ENCODE data around the gene BAIAP2L2. TPM values are rescaled to one million over a fixed set of nuclear protein-coding genes. Genes with fewer than 3 reads are reported as not detected.

The BAIAP2L2 gene
- total RNA-seq, 1 donor from 2014 or later = not detected

- H3K27ac ChIP-seq = no peak overlapping the region
- H3K4me3 ChIP-seq = no peak overlapping the region
- no peaks in the 10 kb centered on the region for H3K36me3 ChIP-seq
- no peaks in the 10 kb centered on the region for H3K27me3 ChIP-seq
- intact Hi-C loops (cut with DNase I) = no loop called here
- H3K4me1 ChIP-seq = peaks cover 4% of the 10 kb centered on the region
- DNase-seq (ENCODE audit: extremely low spot score in 2 of 2) = no peak
- H3K9me3 ChIP-seq = no peaks in the 10 kb centered on the region
- no peak for TF ChIP-seq CTCF (IDR thresholded peaks at IDR 0.05)
Observed at GRCh38 chr22:38043151-38044039, 67.1 kb downstream of the BAIAP2L2 start.

- no peaks in the 10 kb centered on the region for H3K36me3 ChIP-seq
- no peak overlapping the region for H3K4me3 ChIP-seq
- intact Hi-C loops (cut with DNase I) = no loop called here
- no peak for DNase-seq (ENCODE audit: extremely low spot score in 2 of 2)
- no peak overlapping the region for H3K27ac ChIP-seq
- TF ChIP-seq POLR2AphosphoS5 (IDR thresholded peaks at IDR 0.05; ENCODE audit: insufficient read depth in 1 of 2, low read depth in 1 of 2) = no peak
- no peak for TF ChIP-seq CTCF (IDR thresholded peaks at IDR 0.05)
- no peak for TF ChIP-seq POLR2A (IDR thresholded peaks at IDR 0.05)
- peaks cover 4% of the 10 kb centered on the region for H3K4me1 ChIP-seq
- H3K9me3 ChIP-seq = no peaks in the 10 kb centered on the region
- no peaks in the 10 kb centered on the region for H3K27me3 ChIP-seq
Observed at GRCh38 chr22:38042488-38042790, 68.0 kb downstream of the BAIAP2L2 start.

GRCh38 chr22:38041760-38042487, 68.6 kb downstream of the BAIAP2L2 start:
- TF ChIP-seq CTCF (IDR thresholded peaks at IDR 0.05) (no peak), POLR2A (IDR thresholded peaks at IDR 0.05) (no peak), POLR2AphosphoS5 (IDR thresholded peaks at IDR 0.05; ENCODE audit: insufficient read depth in 1 of 2, low read depth in 1 of 2) (no peak)
- intact Hi-C loops (cut with DNase I) = no loop called here
- no peak for DNase-seq (ENCODE audit: extremely low spot score in 2 of 2)
- H3K27ac ChIP-seq = no peak overlapping the region
- no peak overlapping the region for H3K4me3 ChIP-seq
- no peaks in the 10 kb centered on the region for H3K27me3 ChIP-seq
- H3K9me3 ChIP-seq = no peaks in the 10 kb centered on the region
- no peaks in the 10 kb centered on the region for H3K36me3 ChIP-seq
- H3K4me1 ChIP-seq = peaks cover 4% of the 10 kb centered on the region

GRCh38 chr22:38040953-38041759, 69.3 kb downstream of the BAIAP2L2 start:
- H3K9me3 ChIP-seq = no peaks in the 10 kb centered on the region
- H3K4me3 ChIP-seq = no peak overlapping the region
- H3K36me3 ChIP-seq = no peaks in the 10 kb centered on the region
- H3K27ac ChIP-seq = no peak overlapping the region
- H3K4me1 ChIP-seq = peaks cover 4% of the 10 kb centered on the region
- no peaks in the 10 kb centered on the region for H3K27me3 ChIP-seq
- intact Hi-C loops (cut with DNase I) = no loop called here
- DNase-seq (ENCODE audit: extremely low spot score in 2 of 2) = no peak
- TF ChIP-seq CTCF (IDR thresholded peaks at IDR 0.05) (no peak), POLR2A (IDR thresholded peaks at IDR 0.05) (no peak), POLR2AphosphoS5 (IDR thresholded peaks at IDR 0.05; ENCODE audit: insufficient read depth in 1 of 2, low read depth in 1 of 2) (no peak)
